Fibroblast of skin of left quadriceps (primary cell): ENCODE data around the gene RHBDD3.

ENCODE experiments used
- DNase-seq, 2 experiments: peaks; one replicate each; pipeline ENCODE4 v3.0.0-alpha.2; 2013; ENCODE audit warnings: low read depth in 2 of 2

RHBDD3 gene

DNA sequence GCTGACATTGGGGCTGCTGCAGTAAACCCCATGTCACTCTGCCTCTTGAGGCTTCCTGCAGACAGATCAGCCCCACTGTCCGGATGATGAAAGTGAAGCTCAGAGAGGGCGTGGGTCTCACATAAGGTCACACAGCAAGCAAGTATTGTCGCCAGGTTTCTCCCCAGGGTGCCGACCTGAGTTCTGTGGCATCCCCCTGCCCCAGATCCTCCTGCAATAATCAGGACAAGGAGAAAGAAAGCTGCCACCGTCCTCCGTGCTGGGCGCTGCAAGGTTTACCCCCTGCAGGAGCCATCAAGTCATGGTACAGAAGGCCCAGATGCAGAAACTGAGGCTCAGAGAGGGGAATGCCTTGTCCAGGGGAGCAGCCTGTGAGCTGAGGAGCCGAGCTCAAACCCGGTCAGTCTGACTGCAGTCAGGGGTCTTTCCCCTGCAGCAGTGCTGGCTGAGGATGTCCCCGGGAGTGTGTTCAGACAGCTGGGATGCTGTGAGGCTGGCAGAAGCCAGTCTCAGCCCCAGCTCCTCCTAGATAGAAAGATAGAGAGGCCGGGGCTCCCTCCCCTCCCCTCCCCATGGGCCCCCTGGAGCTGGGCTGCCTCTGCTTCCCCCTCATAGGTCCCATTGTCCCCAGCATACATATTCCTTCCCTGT, 48.9 kb downstream of the RHBDD3 start:
- DNase-seq, result no peak

DNA sequence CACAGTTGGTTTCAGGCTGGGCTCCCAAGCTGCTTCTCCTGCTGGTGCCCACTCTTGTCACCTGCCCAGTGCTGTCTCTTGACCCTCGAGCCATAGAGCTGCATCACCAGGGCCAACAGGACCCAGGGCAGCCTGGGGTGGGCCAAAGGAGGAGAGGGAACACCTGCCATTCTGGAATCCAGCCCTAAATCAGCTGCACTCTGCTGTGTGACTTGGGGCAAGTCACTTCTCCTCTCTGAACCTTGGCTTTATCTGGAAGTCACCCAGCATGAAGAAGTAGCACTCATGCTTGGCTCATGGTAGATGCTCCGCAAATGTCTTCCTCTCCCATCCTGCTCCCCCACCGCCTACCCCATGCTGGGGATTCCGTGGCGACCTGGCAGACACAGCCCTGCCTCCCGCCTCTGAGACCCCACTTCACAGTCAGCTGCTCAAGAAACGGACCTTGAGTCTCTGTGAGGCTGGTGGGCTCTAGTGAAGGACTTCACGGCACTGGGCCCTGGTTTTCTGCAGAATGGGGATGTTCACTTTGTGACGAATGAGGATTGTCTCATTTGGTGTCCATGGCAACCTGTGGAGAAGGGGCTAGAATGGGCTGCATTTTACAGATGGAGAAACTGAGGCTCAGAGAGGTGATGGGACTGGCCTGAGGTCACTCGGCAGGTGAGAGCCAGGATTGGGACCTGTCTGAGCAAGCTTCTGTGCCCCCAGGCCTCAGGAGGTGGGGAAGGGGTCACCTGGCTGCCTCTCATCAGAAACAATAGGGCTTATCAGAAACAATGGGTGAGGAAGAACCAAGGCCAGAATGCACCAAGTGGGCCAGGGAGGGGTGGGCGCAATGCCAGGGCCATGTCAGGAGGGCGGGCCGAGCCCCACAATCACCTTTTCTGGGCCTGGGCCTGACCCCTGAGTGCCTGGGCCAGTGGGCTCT, 49.7 kb downstream of the RHBDD3 start:
- DNase-seq, result no peak

- no peak for DNase-seq
Observed at GRCh38 chr22:29216873-29217666, 50.7 kb downstream of the RHBDD3 start.

DNA sequence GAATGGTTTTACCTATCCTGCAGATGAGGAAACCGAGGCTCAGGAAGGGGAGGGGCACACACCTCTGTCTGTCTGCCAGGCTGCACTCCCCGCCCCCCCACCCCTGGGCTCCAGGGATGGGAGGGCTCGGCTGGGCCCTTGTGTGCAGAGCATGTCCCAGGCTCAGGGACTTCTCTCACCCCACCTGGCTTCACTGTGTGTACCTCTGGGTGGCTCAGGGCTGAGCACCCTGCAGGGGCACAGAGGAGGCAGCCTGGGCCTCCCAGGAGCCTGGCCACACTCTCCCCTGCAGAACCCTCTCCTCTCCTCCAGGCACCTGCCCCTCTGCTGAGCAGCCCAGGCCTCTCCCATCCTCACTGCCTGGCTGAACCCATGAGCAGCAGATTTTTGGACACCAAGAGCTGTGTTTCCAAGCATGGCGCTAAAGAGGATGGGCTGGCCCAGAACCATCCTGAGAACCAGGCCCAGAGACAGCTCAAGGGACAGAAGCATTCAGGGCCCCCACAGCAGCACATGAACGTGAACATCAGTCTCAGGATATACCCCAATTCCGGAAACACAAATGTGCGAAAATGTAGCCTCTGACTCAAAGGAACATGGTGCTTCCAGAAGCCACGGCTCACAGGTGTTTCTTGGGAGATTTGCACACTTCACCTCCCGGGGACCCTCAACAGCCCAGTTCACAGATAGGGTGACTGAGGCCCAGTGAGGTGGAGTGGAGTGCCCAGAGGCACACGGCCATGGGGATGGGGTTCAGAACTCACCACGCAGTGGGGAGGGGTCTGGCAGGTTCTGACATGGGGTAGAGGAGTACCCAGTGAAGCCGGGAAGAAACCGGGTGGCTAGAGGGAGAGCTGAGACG, 51.5 kb downstream of the RHBDD3 start:
- no peak for DNase-seq

DNA sequence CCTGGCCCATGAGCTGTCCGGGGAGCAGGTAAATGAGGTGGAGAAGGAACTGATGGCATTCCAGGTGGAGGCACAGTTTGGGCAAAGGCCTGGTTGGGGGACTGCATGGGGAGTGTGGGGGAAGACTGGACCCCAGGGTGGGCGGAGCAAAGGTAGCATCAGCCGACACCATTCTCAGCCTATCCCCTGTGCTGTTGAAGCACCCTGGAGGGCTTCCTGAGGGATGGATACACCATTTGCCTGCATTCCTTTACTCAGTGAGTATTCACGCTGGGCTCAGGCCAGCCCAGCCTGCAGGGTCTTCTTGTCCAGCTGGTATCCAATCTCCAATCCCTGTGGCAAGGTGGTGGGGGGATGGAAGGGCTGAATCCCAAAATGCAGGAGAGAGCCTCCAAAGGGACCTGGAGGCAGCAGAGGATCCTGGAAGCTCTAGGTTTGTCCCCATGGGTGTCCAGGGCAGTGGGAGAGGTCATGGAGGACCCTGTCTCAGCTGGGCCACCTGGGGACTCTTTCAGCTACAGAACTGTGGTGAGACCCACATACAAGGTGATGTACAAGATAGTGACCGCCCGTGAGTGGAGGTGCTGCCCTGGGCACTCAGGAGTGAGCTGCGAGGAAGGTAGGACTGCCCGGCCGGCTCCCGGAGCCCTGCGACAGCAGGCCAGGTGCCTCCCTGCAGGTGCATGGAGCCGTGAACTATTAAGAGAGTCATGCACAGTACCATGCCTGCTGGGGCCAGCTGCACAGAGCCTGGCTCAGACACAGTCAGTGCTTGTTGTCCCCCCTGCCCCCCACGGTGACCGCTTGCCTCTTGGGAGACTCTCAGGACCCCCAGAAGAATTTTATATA, 52.5 kb downstream of the RHBDD3 start:
- DNase-seq, result no peak

DNA sequence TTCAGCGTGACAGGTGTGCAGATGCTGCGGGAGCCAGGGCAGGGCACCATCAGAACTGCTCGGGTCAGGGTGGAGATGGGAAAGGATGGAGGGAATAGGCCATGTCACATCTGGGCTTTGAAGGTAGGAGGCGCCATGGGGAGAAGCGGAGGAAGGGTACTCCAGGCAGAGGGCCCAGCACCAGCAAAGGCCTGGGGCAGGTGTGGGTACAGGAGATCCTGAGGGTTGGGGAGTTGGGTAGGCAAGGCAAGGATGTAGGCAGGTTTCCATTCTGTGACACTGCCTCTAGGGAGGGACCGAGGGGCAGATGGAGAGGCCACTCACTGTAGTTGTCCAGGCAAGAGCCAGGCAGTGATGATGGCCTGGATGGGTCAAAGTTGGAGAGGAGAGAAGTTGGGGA, 53.5 kb downstream of the RHBDD3 start:
- DNase-seq, result no peak

GRCh38 chr22:29213493-29213892, 54.3 kb downstream of the RHBDD3 start:
- DNase-seq, result no peak

- no peak for DNase-seq
Observed at GRCh38 chr22:29212743-29213142, 55.0 kb downstream of the RHBDD3 start.

DNA sequence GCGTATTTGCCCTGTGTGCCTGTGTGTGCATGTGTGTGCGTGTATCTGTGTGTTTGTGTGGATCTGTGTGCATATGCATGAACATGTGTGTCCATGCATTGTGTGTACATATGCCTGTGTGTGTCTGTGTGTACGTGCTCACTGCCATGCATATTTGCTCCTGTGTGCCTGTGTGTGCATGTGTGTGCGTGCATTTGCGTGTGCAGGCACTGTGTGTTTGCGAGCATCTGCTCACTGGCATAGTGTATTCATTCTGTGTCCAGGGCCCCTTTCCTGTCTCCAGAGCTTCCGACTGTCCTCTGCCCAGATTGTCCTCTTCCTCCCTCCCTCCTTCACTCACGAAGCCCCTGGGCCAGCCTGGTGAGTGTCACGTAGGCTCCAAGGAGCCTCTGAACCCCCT, 56.3 kb downstream of the RHBDD3 start:
- no peak for DNase-seq

- DNase-seq, result no peak
Observed at GRCh38 chr22:29211066-29211465, 56.7 kb downstream of the RHBDD3 start.
